H1 (cell line): ENCODE measurements around the gene RNF145. TPM values are rescaled to one million over a fixed set of nuclear protein-coding genes. Genes with fewer than 3 reads are reported as not detected.

Experiments used
- CTCF ChIA-PET: fragments of 300-600 bp; sonication (Branson Sonifier 250); formaldehyde crosslinking; loops from one replicate; lab custom pipeline; 2021; ENCODE audit not compliant: partially characterized antibody; lab: Charles Lee
- POLR2A ChIA-PET: fragments of 300-600 bp; sonication (Branson Sonifier 250); formaldehyde crosslinking; loops from one replicate; lab custom pipeline; 2021; ENCODE audit warnings: inconsistent platforms; ENCODE audit not compliant: partially characterized antibody; lab: Charles Lee
- DNase-seq, 2 experiments: peaks; one replicate each; pipeline versions ENCODE4 v3.0.0 to v3.0.0-alpha.2; 2010 to 2022; ENCODE audit warnings: low spot score in 2 of 2, low read depth in 1 of 2, mixed read lengths in 1 of 2
- FAIRE-seq: peaks from 2 replicates; lab custom pipeline; 2011; peaks lifted over from hg19 to GRCh38; lab: Jason Lieb, UNC
- H2AFZ ChIP-seq: 2 replicates; pipeline ENCODE4 v1.8.1; 2012; ENCODE audit warnings: low read length, inconsistent platforms
- H2AK5ac ChIP-seq: 2 replicates; pipeline ENCODE4 v1.6.1; 2013; ENCODE audit warnings: low read depth, low read length
- H2BK120ac ChIP-seq: replicated peaks from 2 replicates; pipeline ENCODE3; 2013; ENCODE audit warnings: low read depth, low read length, inconsistent platforms
- H2BK12ac ChIP-seq: 2 replicates; pipeline ENCODE4 v1.6.1; 2013; ENCODE audit warnings: low read depth, low read length
- H2BK15ac ChIP-seq: 2 replicates; pipeline ENCODE4 v1.6.1; 2013; ENCODE audit warnings: low read length
- H2BK20ac ChIP-seq: 2 replicates; pipeline ENCODE4 v1.6.1; 2013; ENCODE audit warnings: low read length
- H2BK5ac ChIP-seq: 2 replicates; pipeline ENCODE4 v1.6.1; 2013; ENCODE audit warnings: low read depth, low read length
- H3K14ac ChIP-seq: 2 replicates; pipeline ENCODE4 v1.6.1; 2013; ENCODE audit warnings: inconsistent platforms; ENCODE audit not compliant: insufficient read length
- H3K18ac ChIP-seq: 2 replicates; pipeline ENCODE4 v1.6.1; 2013; ENCODE audit warnings: low read length; ENCODE audit errors: extremely low read depth
- H3K23ac ChIP-seq: 2 replicates; pipeline ENCODE4 v1.6.1; 2013; ENCODE audit warnings: inconsistent platforms; ENCODE audit not compliant: insufficient read length
- H3K23me2 ChIP-seq: 2 replicates; pipeline ENCODE4 v1.6.1; 2013; ENCODE audit warnings: low read depth, low read length
- H3K27ac ChIP-seq: 2 replicates; pipeline ENCODE4 v1.6.1; 2011; ENCODE audit warnings: low read depth, low read length, inconsistent platforms
- H3K27me3 ChIP-seq, 4 experiments: replicated peaks in 1 of 4; 1 replicate in 1 of 4; 2 replicates in 3 of 4; pipeline versions ENCODE4 v1.6.1 to v1.8.1; 2011 to 2013; ENCODE audit warnings: low read length in 3 of 4, mild to moderate bottlenecking in 3 of 4, inconsistent platforms in 2 of 4, mixed read lengths in 2 of 4, moderate library complexity in 1 of 4; ENCODE audit not compliant: control insufficient read depth in 3 of 4, insufficient read depth in 3 of 4; ENCODE audit errors: extremely low read depth in 1 of 4
- H3K36me3 ChIP-seq, 4 experiments: 2 replicates each; pipeline versions ENCODE4 v1.6.1 to v1.8.1; 2011 to 2013; ENCODE audit warnings: mild to moderate bottlenecking in 4 of 4, low read length in 3 of 4, moderate library complexity in 2 of 4, control low read depth in 1 of 4, inconsistent platforms in 1 of 4; ENCODE audit not compliant: insufficient read depth in 4 of 4, control insufficient read depth in 2 of 4
- H3K4ac ChIP-seq: replicated peaks from 2 replicates; pipeline ENCODE3; 2013; ENCODE audit warnings: low read length, low read depth, mixed read lengths, inconsistent platforms; ENCODE audit not compliant: insufficient read length
- H3K4me1 ChIP-seq, 4 experiments: replicated peaks in 1 of 4; 1 replicate in 1 of 4; 2 replicates in 3 of 4; pipeline versions ENCODE4 v1.6.1 to v1.8.1; 2011 to 2013; ENCODE audit warnings: low read length in 3 of 4, inconsistent platforms in 2 of 4, mixed read lengths in 1 of 4; ENCODE audit not compliant: insufficient read depth in 4 of 4, control insufficient read depth in 3 of 4
- H3K4me2 ChIP-seq, 2 experiments: 2 replicates each; pipeline versions ENCODE4 v1.6.1 to v1.8.1; 2011 to 2013; ENCODE audit warnings: low read depth in 2 of 2, low read length in 2 of 2, control low read depth in 1 of 2, inconsistent platforms in 1 of 2, mild to moderate bottlenecking in 1 of 2; ENCODE audit not compliant: insufficient read depth in 1 of 2
- H3K4me3 ChIP-seq, 4 experiments: fragments of 200-600, 300-600 bp in 1 of 4; sonication (generic), shearing (Covaris generic), sonication (Bioruptor Twin) in 1 of 4; 2 replicates each; pipeline versions ENCODE4 v1.5.1 to v1.8.1; 2011 to 2016; ENCODE audit warnings: low read length in 4 of 4, low read depth in 3 of 4, control low read depth in 2 of 4, inconsistent platforms in 2 of 4, mild to moderate bottlenecking in 2 of 4, mixed read lengths in 1 of 4, moderate library complexity in 1 of 4; ENCODE audit not compliant: insufficient read depth in 2 of 4; ENCODE audit errors: extremely low read depth in 1 of 4
- H3K56ac ChIP-seq: replicated peaks from 2 replicates; pipeline ENCODE3; 2013; ENCODE audit warnings: low read depth, mild to moderate bottlenecking, mixed read lengths, low read length, inconsistent platforms; ENCODE audit not compliant: insufficient read length
- H3K79me1 ChIP-seq: 2 replicates; pipeline ENCODE4 v1.6.1; 2013; ENCODE audit warnings: low read depth, low read length, control low read depth
- H3K79me2 ChIP-seq, 2 experiments: 2 replicates each; pipeline versions ENCODE4 v1.6.1 to v1.8.1; 2012 to 2013; ENCODE audit warnings: low read length in 2 of 2, mild to moderate bottlenecking in 2 of 2, inconsistent platforms in 1 of 2; ENCODE audit not compliant: insufficient read depth in 2 of 2, control insufficient read depth in 1 of 2
- H3K9ac ChIP-seq, 4 experiments: replicated peaks in 1 of 4; 1 replicate in 1 of 4; 2 replicates in 3 of 4; pipeline versions ENCODE4 v1.6.1 to v1.8.1; 2011 to 2013; ENCODE audit warnings: low read depth in 3 of 4, low read length in 3 of 4, control low read depth in 2 of 4, mild to moderate bottlenecking in 2 of 4, moderate library complexity in 2 of 4, inconsistent platforms in 1 of 4; ENCODE audit errors: extremely low read depth in 1 of 4
- H3K9me3 ChIP-seq, 2 experiments: 2 replicates each; pipeline versions ENCODE4 v1.6.1 to v1.8.1; 2012 to 2013; ENCODE audit warnings: mild to moderate bottlenecking in 2 of 2, moderate library complexity in 2 of 2, control low read depth in 1 of 2, inconsistent platforms in 1 of 2, low read depth in 1 of 2, low read length in 1 of 2, mixed read lengths in 1 of 2; ENCODE audit not compliant: insufficient read depth in 2 of 2
- H4K20me1 ChIP-seq, 2 experiments: replicated peaks in 1 of 2; 2 replicates each; pipeline versions ENCODE3 to v1.8.1; 2011 to 2013; ENCODE audit warnings: inconsistent platforms in 2 of 2, low read length in 2 of 2, mild to moderate bottlenecking in 1 of 2; ENCODE audit not compliant: insufficient read depth in 2 of 2, control insufficient read depth in 1 of 2
- H4K5ac ChIP-seq: 2 replicates; pipeline ENCODE4 v1.6.1; 2013; ENCODE audit warnings: low read length, low read depth, mixed read lengths, inconsistent platforms; ENCODE audit not compliant: insufficient read length
- H4K8ac ChIP-seq: 2 replicates; pipeline ENCODE4 v1.8.0; 2013; ENCODE audit warnings: mild to moderate bottlenecking, moderate library complexity, low read length, inconsistent platforms; ENCODE audit not compliant: insufficient read depth; ENCODE audit errors: extremely low read depth
- H4K91ac ChIP-seq: replicated peaks from 2 replicates; pipeline ENCODE3; 2013; ENCODE audit warnings: low read length, mixed read lengths, inconsistent platforms; ENCODE audit not compliant: insufficient read length
- GABPA ChIP-seq: IDR thresholded peaks from 2 replicates; pipeline ENCODE4 v1.6.1; 2011; ENCODE audit warnings: mild to moderate bottlenecking, low read length, moderate library complexity, borderline replicate concordance; ENCODE audit not compliant: insufficient read depth
- KDM4A ChIP-seq: IDR thresholded peaks from one replicate; pipeline ENCODE4 v1.7.1; 2012; ENCODE audit warnings: low read depth, mild to moderate bottlenecking, moderate library complexity, low read length, inconsistent platforms; ENCODE audit not compliant: severe bottlenecking
- MAFK ChIP-seq: IDR thresholded peaks from 2 replicates; pipeline ENCODE4 v1.6.1; 2012; ENCODE audit warnings: low read depth, mild to moderate bottlenecking, improper control_type of control experiment, low read length
- PHF8 ChIP-seq: fragments of 200-600 bp; sonication (generic); conservative IDR thresholded peaks from 2 replicates; pipeline ENCODE4 v1.7.1; 2012; ENCODE audit warnings: low read depth, mild to moderate bottlenecking, inconsistent platforms, low read length, moderate library complexity
- RXRA ChIP-seq: IDR thresholded peaks from 2 replicates; pipeline ENCODE4 v1.6.1; 2011; ENCODE audit warnings: low read depth, mild to moderate bottlenecking, low read length, moderate library complexity; ENCODE audit not compliant: insufficient read depth
- SIN3A ChIP-seq, 2 experiments: IDR thresholded peaks in 1 of 2; conservative IDR thresholded peaks in 1 of 2; 2 replicates each; pipeline ENCODE4 v1.6.1; 2011 to 2012; ENCODE audit warnings: low read length in 2 of 2, improper control_type of control experiment in 1 of 2, low read depth in 1 of 2, mild to moderate bottlenecking in 1 of 2
- SP2 ChIP-seq: IDR thresholded peaks from 2 replicates; pipeline ENCODE4 v1.6.1; 2012; ENCODE audit warnings: mild to moderate bottlenecking, low read length, inconsistent platforms
- ZNF274 ChIP-seq: IDR thresholded peaks from 2 replicates; pipeline ENCODE4 v1.7.0; 2012; ENCODE audit warnings: low read length, borderline replicate concordance; ENCODE audit errors: extremely low read depth
- WGBS, 2 experiments: shearing (Covaris generic) in 1 of 2; methylation state at CpG; one replicate each; pipeline versions ENCODE4 v1.1.6 to v1.1.7; 2013 to 2015; ENCODE audit warnings: low lambda C conversion rate in 2 of 2, mixed read lengths in 2 of 2, inconsistent platforms in 1 of 2, low coverage in 1 of 2, missing lambda C conversion rate in 1 of 2; ENCODE audit not compliant: insufficient replicate concordance in 2 of 2, insufficient coverage in 1 of 2, insufficient read length in 1 of 2; ENCODE audit errors: extremely low coverage in 1 of 2, missing lambda C conversion rate in 1 of 2; 5-methylcytosine and 5-hydroxymethylcytosine counted together
- polyA plus RNA-seq, 7 experiments: library from polyadenylated mRNA; depleted of rRNA in 3 of 7; stranded (reverse) in 5 of 7; unstranded in 2 of 7; fragments of >200 nt in 5 of 7; fragments of 200-250 nt in 2 of 7; gene quantifications; 1 replicate in 5 of 7; 2 replicates in 1 of 7; 4 replicates in 1 of 7; pipeline versions ENCODE4 v1.2.1 to v1.2.3, GENCODE V29; 2011 to 2013; ENCODE audit warnings: missing spikeins in 2 of 7, mixed read lengths in 2 of 7
- total RNA-seq: library from RNA; stranded (reverse); fragmentation: NEBNext Ultra II Directional; extraction: Animal tissue kit (Norgen Biotek cat#: 25700); gene quantifications from 2 replicates; pipeline ENCODE4 v1.2.1, GENCODE V29; 2021

The RNF145 gene
- total and polyA plus RNA-seq, 2 of the 8 experiments (the other 6 are each of a cell fraction or from before 2014, with no cell fraction given): 34.2 to 72.5 TPM

GRCh38 chr5:159210210-159210661, 883 bp upstream of the RNF145 start:
- Histone ChIP-seq H2BK15ac (no peak overlapping the region), H2BK5ac (no peak overlapping the region), H3K18ac (peak overlapping the region; percentile 63; the same call in 1 of the 2 replicates), H3K4me2 (peak overlapping the region; percentile 77 to 96), H3K4me1 (peaks cover 2 to 9% (median 4%) of the 10 kb centered on the region in 4 experiments; a peak in 5 of 7 replicates), H2AFZ (peak overlapping the region; percentile 90; the same call in 1 of the 2 replicates), H3K27me3 (peaks cover 0 to 5% (median 1%) of the 10 kb centered on the region in 4 experiments; a peak in 3 of 7 replicates), H3K79me2 (peaks cover 0 to 33% of the 10 kb centered on the region in 2 experiments; a peak in 2 of 4 replicates), H3K9me3 (no peaks in the 10 kb centered on the region), H3K23me2 (peaks cover 21% of the 10 kb centered on the region), H3K4me3 (peak overlapping the region; percentile 86 to 95 (median 90); a peak in 6 of 8 replicates), H3K4ac (no peak overlapping the region), H2BK20ac (no peak overlapping the region), H4K5ac (no peak overlapping the region), H3K56ac (no peak overlapping the region), H2AK5ac (peak overlapping the region; percentile 47; the same call in 1 of the 2 replicates), H4K8ac (peak overlapping the region; percentile 31; the same call in 1 of the 2 replicates), H4K20me1 (peaks cover 2 to 4% of the 10 kb centered on the region in 2 experiments), H3K27ac (no peak overlapping the region), H3K14ac (no peak overlapping the region), H2BK12ac (no peak overlapping the region), H2BK120ac (no peak overlapping the region), H3K9ac (no peak overlapping the region), H3K36me3 (no peaks in the 10 kb centered on the region), H4K91ac (no peak overlapping the region), H3K79me1 (no peaks in the 10 kb centered on the region; the same call in 1 of the 2 replicates), H3K23ac (no peak overlapping the region)
- no peak for FAIRE-seq
- CTCF ChIA-PET: no interaction called here
- WGBS, 2 experiments: 79% methylated on average over 4 of the region's 4 CpGs; no CpG with 5 or more reads in 1 of the 2 experiments
- POLR2A ChIA-PET: interaction anchor here (0.6 kb wide), 1 partner anchor 864 kb away, joined by 4 read pairs; no protein-coding TSS in a partner anchor
- DNase-seq: no peak
- TF ChIP-seq KDM4A: no peak
- no peak for TF ChIP-seq MAFK
- no peak for TF ChIP-seq SP2
- TF ChIP-seq PHF8: no peak
- TF ChIP-seq GABPA: no peak
- no peak for TF ChIP-seq RXRA
- TF ChIP-seq ZNF274: no peak
- TF ChIP-seq SIN3A (conservative IDR thresholded peaks at IDR 0.05 in 1 of 2, IDR thresholded peaks at IDR 0.05 in 1 of 2; ENCODE audit: low read depth in 1 of 2, low read length in 2 of 2): no peak
